PFSK-1 (cell line): ENCODE data around the gene IGHMBP2.

Experiments used
- POLR2AphosphoS5 ChIP-seq: IDR thresholded peaks from 2 replicates; pipeline ENCODE4 v1.6.1; 2012; ENCODE audit warnings: low read depth, mild to moderate bottlenecking, control low read depth, low read length, moderate library complexity
- REST ChIP-seq, 2 experiments: IDR thresholded peaks; 2 replicates each; pipeline versions ENCODE4 v1.6.1 to v1.8.0; 2011 to 2012; ENCODE audit warnings: low read depth in 2 of 2, low read length in 2 of 2, control low read depth in 1 of 2, inconsistent platforms in 1 of 2, mild to moderate bottlenecking in 1 of 2, moderate library complexity in 1 of 2; ENCODE audit not compliant: insufficient read depth in 1 of 2
- TAF1 ChIP-seq: IDR thresholded peaks from 2 replicates; pipeline ENCODE4 v1.6.1; 2012; ENCODE audit warnings: low read length, control low read depth, borderline replicate concordance; ENCODE audit not compliant: insufficient read depth

DNA sequence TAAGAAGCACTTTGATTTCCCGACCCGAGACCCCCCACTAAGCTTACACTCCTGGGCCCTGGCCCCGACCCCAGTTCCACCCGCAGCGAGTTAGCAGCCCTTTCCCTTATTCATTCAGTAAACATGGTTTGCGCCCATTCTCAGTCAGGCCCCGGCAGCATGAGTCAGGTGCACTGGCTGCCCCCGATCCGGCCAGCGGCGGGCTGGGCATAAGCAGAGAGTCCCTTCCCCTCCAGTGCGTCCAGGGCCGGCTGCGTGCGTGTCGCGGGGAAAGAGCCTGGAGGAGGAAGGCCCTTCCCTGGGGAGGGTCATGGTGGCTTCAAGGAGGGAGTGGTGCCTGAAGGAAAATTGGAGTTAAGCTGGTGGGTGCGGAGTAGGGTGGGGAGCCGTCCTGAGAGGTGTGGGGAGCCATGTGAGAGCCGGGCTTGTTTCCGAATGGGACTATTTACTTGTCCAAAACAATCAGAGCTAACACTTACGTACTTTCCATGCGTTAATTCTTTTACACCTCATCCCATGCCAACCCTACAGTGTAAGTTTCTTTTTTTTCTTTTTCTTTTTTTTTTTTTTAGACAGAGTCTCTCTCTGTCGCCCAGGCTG, 657 bp downstream of the IGHMBP2 start:
- no peak for TF ChIP-seq TAF1
- no peak for TF ChIP-seq POLR2AphosphoS5
- no peak for TF ChIP-seq REST (IDR thresholded peaks at IDR 0.05; ENCODE audit: insufficient read depth in 1 of 2, low read depth in 2 of 2, low read length in 2 of 2)
